NB4 (cell line): Measurements from ENCODE around the gene COL1A2.

ENCODE experiments used
- CTCF ChIP-seq: IDR thresholded peaks from one replicate; pipeline ENCODE4 v1.5.1; 2012; ENCODE audit warnings: low read depth, low read length
- MAX ChIP-seq: IDR thresholded peaks from 2 replicates; pipeline ENCODE4 v1.6.1; 2011; ENCODE audit warnings: low read depth, low read length

DNA sequence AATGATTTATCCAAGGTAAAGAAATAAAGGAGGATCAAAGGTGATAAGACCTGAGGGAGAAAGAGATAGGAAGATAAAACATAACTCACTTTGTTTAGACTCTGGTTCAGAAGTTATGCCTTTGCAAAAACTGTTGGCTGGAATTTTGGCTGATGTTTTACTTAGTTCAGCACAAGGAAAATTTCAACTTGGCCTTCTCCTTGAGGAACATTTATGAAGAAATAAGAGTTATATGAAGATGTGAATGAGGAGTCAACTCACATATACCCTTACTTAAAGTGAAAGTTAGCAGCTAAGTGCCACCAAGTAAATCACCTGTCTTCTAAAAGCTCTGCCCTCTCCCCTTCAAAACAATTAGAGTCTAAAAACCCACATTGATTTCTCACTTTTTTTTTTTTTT lies 39.7 kb upstream of the COL1A2 start:
- TF ChIP-seq MAX (no peak), CTCF (no peak)
